Type B pancreatic cell (in vitro differentiated cells): ENCODE measurements around the gene PDE1C. TPM values are rescaled to one million over a fixed set of nuclear protein-coding genes. Genes with fewer than 3 reads are reported as not detected.

Experiments used
- DNase-seq: peaks from one replicate; pipeline ENCODE4 v3.0.0; 2021; ENCODE audit warnings: mixed read lengths; ENCODE audit not compliant: unreplicated experiment; ENCODE audit errors: extremely low spot score
- H3K27ac Mint-ChIP-seq: 2 replicates; pipeline ENCODE4 v1.8.0; 2021; ENCODE audit warnings: mild to moderate bottlenecking, mixed read lengths
- H3K27me3 Mint-ChIP-seq: 2 replicates; pipeline ENCODE4 v1.8.0; 2021; ENCODE audit warnings: mixed read lengths
- H3K36me3 Mint-ChIP-seq: 2 replicates; pipeline ENCODE4 v1.8.0; 2021; ENCODE audit warnings: mixed read lengths
- H3K4me1 Mint-ChIP-seq: one replicate; pipeline ENCODE4 v1.8.0; 2021; ENCODE audit warnings: mixed read lengths; ENCODE audit not compliant: unreplicated experiment
- H3K4me3 Mint-ChIP-seq: 2 replicates; pipeline ENCODE4 v1.8.0; 2021; ENCODE audit warnings: mild to moderate bottlenecking, mixed read lengths
- H3K9me3 Mint-ChIP-seq: 2 replicates; pipeline ENCODE4 v1.8.0; 2021; ENCODE audit warnings: mixed read lengths
- total RNA-seq: library from RNA; stranded (reverse); gene quantifications from 2 replicates; pipeline ENCODE4 v1.2.1, GENCODE V29; 2021; ENCODE audit warnings: low replicate concordance
- TF ChIP-seq, protein P1 (sequence below): fragments of 200-600 bp; sonication (generic); conservative IDR thresholded peaks from 2 replicates; pipeline ENCODE4 v1.5.0; 2021; ENCODE audit warnings: antibody characterized with exemption, mild to moderate bottlenecking

Gene PDE1C
- total RNA-seq, 1 donor from 2014 or later: 8.5 TPM

DNA sequence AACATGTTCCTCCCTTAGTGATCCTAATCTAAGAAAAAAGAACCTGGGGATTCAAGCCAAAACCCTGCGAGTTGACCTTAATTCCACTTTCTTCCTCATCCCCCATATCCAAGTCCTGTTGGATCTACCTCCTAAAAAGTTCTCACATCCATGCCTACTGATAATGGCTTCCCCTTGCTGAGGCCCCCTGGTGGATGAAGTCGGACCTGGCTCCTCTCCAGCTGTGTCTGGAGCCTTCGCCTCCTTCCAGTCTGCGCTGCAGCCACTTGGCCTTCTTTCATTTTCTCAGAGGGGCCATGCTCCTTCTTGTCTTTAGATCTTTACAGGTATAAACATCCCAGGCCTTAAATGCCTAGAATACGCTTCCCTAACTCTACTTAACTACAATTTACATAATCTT lies 8.1 kb downstream of the PDE1C start:
- no peak overlapping the region for H3K27ac Mint-ChIP-seq
- no peaks in the 10 kb centered on the region for H3K36me3 Mint-ChIP-seq
- peaks cover 72% of the 10 kb centered on the region for H3K27me3 Mint-ChIP-seq
- no peak for DNase-seq
- no peak overlapping the region for H3K4me3 Mint-ChIP-seq
- H3K4me1 Mint-ChIP-seq: peaks cover 7% of the 10 kb centered on the region
- H3K9me3 Mint-ChIP-seq: no peaks in the 10 kb centered on the region
- TF ChIP-seq, protein P1, sequence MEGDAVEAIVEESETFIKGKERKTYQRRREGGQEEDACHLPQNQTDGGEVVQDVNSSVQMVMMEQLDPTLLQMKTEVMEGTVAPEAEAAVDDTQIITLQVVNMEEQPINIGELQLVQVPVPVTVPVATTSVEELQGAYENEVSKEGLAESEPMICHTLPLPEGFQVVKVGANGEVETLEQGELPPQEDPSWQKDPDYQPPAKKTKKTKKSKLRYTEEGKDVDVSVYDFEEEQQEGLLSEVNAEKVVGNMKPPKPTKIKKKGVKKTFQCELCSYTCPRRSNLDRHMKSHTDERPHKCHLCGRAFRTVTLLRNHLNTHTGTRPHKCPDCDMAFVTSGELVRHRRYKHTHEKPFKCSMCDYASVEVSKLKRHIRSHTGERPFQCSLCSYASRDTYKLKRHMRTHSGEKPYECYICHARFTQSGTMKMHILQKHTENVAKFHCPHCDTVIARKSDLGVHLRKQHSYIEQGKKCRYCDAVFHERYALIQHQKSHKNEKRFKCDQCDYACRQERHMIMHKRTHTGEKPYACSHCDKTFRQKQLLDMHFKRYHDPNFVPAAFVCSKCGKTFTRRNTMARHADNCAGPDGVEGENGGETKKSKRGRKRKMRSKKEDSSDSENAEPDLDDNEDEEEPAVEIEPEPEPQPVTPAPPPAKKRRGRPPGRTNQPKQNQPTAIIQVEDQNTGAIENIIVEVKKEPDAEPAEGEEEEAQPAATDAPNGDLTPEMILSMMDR: peak; percentile 79

DNA sequence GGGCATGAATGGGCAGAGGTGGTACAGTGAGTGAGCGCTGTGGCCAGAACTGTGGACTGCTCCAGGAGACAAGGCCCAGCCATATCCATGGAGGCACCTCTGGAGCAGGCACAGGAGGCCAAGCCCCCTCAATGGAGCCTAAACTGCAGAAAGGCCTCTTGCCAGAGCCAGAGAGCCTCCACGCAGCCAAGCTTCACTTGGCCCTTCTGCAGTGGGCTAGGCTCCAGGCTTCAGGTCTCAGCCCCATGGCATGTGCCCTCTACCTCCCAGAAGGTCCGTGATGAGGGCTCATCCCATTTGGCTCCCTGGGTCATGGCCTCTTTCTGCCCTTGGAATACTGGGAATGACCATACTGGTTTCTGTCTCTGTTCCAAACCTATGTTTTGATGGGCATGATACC lies 8.9 kb downstream of the PDE1C start:
- Mint-ChIP-seq H3K27me3 (peaks cover 70% of the 10 kb centered on the region), H3K36me3 (no peaks in the 10 kb centered on the region), H3K9me3 (no peaks in the 10 kb centered on the region), H3K4me1 (peaks cover 7% of the 10 kb centered on the region), H3K4me3 (no peak overlapping the region), H3K27ac (no peak overlapping the region)
- no peak for DNase-seq
- TF ChIP-seq, protein P1: no peak

DNA sequence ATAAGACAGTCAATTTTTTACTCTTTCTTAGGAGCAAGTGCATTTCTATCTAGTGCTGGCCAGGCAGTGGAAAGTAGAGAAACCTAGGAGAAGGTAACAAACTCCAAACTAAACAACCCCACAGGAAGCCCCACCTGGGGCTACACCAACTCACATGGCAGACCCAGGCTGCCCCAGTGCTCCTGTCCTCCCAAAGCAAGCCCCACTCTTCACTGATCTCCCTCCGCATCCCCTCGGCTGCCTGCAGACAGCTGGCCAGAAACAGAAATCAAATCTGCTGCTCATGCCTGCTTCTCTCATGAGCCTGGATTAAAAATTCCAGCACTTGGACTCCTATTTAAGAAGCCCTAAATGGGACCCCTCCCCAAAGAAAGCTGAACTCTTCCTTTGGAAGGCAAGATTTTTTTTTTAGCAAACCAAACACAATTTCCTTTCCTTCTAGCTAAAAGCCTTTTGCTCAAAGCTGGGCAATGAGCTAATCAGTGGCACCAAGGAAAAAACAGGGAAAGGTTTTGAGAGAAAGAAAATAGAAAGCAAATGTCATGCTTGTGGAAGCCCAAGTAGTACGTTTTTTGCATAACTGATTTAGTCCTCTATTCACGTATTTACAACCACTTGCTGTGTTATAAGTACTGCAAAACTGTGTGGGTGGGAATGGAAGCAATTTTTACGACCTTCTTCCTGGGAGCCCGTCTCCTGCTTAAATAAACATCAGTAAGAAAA lies 10.8 kb downstream of the PDE1C start:
- Mint-ChIP-seq H3K4me3 (peak overlapping the region; percentile 16), H3K27ac (no peak overlapping the region), H3K36me3 (no peaks in the 10 kb centered on the region), H3K4me1 (peaks cover 7% of the 10 kb centered on the region), H3K27me3 (peaks cover 54% of the 10 kb centered on the region), H3K9me3 (no peaks in the 10 kb centered on the region)
- DNase-seq: no peak
- TF ChIP-seq, protein P1: no peak

DNA sequence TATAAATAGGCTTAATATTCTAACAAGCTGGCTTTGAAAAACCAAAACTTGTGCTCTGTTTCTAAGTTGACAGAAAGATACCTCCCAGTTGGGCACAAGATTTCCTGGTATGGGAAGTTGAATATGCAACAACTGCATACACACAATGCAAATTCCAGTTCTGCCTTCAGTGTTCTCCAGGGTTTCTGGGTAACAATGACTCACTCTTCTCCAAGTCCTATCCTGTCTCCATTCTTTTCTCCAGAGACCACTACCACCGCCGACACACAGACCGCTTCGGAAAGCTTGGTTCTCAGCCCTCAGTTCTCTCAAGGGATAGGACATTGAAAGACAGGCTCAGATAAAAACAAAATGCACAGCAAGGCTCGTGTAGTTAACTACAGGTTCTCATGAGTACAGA lies 12.2 kb downstream of the PDE1C start:
- no peak overlapping the region for H3K4me3 Mint-ChIP-seq
- H3K4me1 Mint-ChIP-seq: peaks cover 7% of the 10 kb centered on the region
- no peak overlapping the region for H3K27ac Mint-ChIP-seq
- TF ChIP-seq, protein P1: no peak
- no peaks in the 10 kb centered on the region for H3K9me3 Mint-ChIP-seq
- no peak for DNase-seq
- no peaks in the 10 kb centered on the region for H3K36me3 Mint-ChIP-seq
- H3K27me3 Mint-ChIP-seq: peaks cover 48% of the 10 kb centered on the region

DNA sequence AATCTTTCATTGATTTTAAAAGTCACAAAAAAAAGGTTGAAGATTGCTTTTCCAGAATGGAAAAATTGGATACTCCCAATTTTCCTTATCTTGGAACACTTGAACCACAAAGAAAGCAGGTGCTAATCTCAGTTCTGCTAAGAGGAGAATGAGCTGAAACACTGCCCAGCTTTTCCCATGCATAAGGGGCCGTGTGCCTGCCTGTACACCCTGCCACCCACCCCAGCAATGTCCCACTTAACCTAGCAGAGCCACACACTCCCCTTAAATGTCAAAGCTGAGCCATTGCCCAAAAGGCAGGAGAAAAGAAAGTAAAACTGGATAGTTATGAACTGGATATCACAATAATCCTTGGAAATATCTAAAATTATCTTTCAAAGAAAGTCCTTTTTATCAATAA lies 13.4 kb downstream of the PDE1C start:
- H3K9me3 Mint-ChIP-seq: no peaks in the 10 kb centered on the region
- H3K27me3 Mint-ChIP-seq: peaks cover 41% of the 10 kb centered on the region
- DNase-seq: no peak
- H3K36me3 Mint-ChIP-seq: no peaks in the 10 kb centered on the region
- no peak overlapping the region for H3K4me3 Mint-ChIP-seq
- H3K4me1 Mint-ChIP-seq: peaks cover 7% of the 10 kb centered on the region
- TF ChIP-seq, protein P1: no peak
- H3K27ac Mint-ChIP-seq: no peak overlapping the region
